ENCODE data around the gene OR2M5.

The OR2M5 gene

GRCh38 chr1:248158758-248159157 is 13.8 kb downstream of the OR2M5 start:
- Histone ChIP-seq H3K27me3 (ENCODE audit: control insufficient read depth, insufficient read depth, low read length) (no peaks in the 10 kb centered on the region), H3K9me3 (ENCODE audit: control insufficient read depth, insufficient read depth, low read length) (peaks cover 74% of the 10 kb centered on the region), H3K4me3 (ENCODE audit: low read depth, low read length) (no peak overlapping the region), H3K36me3 (ENCODE audit: control insufficient read depth, insufficient read depth, low read length) (no peaks in the 10 kb centered on the region), H3K9ac (ENCODE audit: low read depth, low read length) (no peak overlapping the region), H3K4me1 (ENCODE audit: control insufficient read depth, insufficient read depth, low read length) (no peaks in the 10 kb centered on the region), H3K27ac (ENCODE audit: low read depth, low read length) (no peak overlapping the region)

- H3K27me3 ChIP-seq (ENCODE audit: control insufficient read depth, insufficient read depth, low read length) = no peaks in the 10 kb centered on the region
- H3K36me3 ChIP-seq (ENCODE audit: control insufficient read depth, insufficient read depth, low read length) = no peaks in the 10 kb centered on the region
- peaks cover 55% of the 10 kb centered on the region for H3K9me3 ChIP-seq (ENCODE audit: control insufficient read depth, insufficient read depth, low read length)
- no peak overlapping the region for H3K9ac ChIP-seq (ENCODE audit: low read depth, low read length)
- no peak overlapping the region for H3K27ac ChIP-seq (ENCODE audit: low read depth, low read length)
- H3K4me1 ChIP-seq (ENCODE audit: control insufficient read depth, insufficient read depth, low read length) = no peaks in the 10 kb centered on the region
- H3K4me3 ChIP-seq (ENCODE audit: low read depth, low read length) = no peak overlapping the region
Observed at GRCh38 chr1:248164031-248164430, 19.1 kb downstream of the OR2M5 start.

GRCh38 chr1:248165186-248165585 is 20.2 kb downstream of the OR2M5 start:
- no peak overlapping the region for H3K27ac ChIP-seq (ENCODE audit: low read depth, low read length)
- no peak overlapping the region for H3K4me3 ChIP-seq (ENCODE audit: low read depth, low read length)
- no peaks in the 10 kb centered on the region for H3K27me3 ChIP-seq (ENCODE audit: control insufficient read depth, insufficient read depth, low read length)
- H3K4me1 ChIP-seq (ENCODE audit: control insufficient read depth, insufficient read depth, low read length) = no peaks in the 10 kb centered on the region
- no peaks in the 10 kb centered on the region for H3K36me3 ChIP-seq (ENCODE audit: control insufficient read depth, insufficient read depth, low read length)
- H3K9ac ChIP-seq (ENCODE audit: low read depth, low read length) = no peak overlapping the region
- peaks cover 44% of the 10 kb centered on the region for H3K9me3 ChIP-seq (ENCODE audit: control insufficient read depth, insufficient read depth, low read length)

- H3K4me1 ChIP-seq (ENCODE audit: control insufficient read depth, insufficient read depth, low read length) = no peaks in the 10 kb centered on the region
- no peak within 1 kb of the TSS for H3K27ac ChIP-seq (ENCODE audit: low read depth, low read length)
- no peaks in the 10 kb centered on the region for H3K27me3 ChIP-seq (ENCODE audit: control insufficient read depth, insufficient read depth, low read length)
- peaks cover 65% of the 10 kb centered on the region for H3K9me3 ChIP-seq (ENCODE audit: control insufficient read depth, insufficient read depth, low read length)
- no peak within 1 kb of the TSS for H3K9ac ChIP-seq (ENCODE audit: low read depth, low read length)
- H3K36me3 ChIP-seq (ENCODE audit: control insufficient read depth, insufficient read depth, low read length) = no peaks in the 10 kb centered on the region
- no peak within 1 kb of the TSS; the same call in 1 of the 2 replicates for H3K4me3 ChIP-seq (ENCODE audit: low read depth, low read length)
Observed at GRCh38 chr1:248174521-248174920, 29.6 kb downstream of the OR2M5 start, which contains the start of gene OR2M2. TSS of gene OR2M2 (plus strand) at chr1:248174821. CDS start at chr1:248179986, 5,165 bp downstream.

GRCh38 chr1:248183996-248184395 is 39.0 kb downstream of the OR2M5 start:
- Histone ChIP-seq H3K4me1 (ENCODE audit: control insufficient read depth, insufficient read depth, low read length) (no peaks in the 10 kb centered on the region), H3K9ac (ENCODE audit: low read depth, low read length) (no peak overlapping the region), H3K36me3 (ENCODE audit: control insufficient read depth, insufficient read depth, low read length) (no peaks in the 10 kb centered on the region), H3K27me3 (ENCODE audit: control insufficient read depth, insufficient read depth, low read length) (no peaks in the 10 kb centered on the region), H3K4me3 (ENCODE audit: low read depth, low read length) (no peak overlapping the region), H3K27ac (ENCODE audit: low read depth, low read length) (no peak overlapping the region), H3K9me3 (ENCODE audit: control insufficient read depth, insufficient read depth, low read length) (peaks cover 87% of the 10 kb centered on the region)

GRCh38 chr1:248187363-248187762 is 42.4 kb downstream of the OR2M5 start:
- H3K9ac ChIP-seq (ENCODE audit: low read depth, low read length) = no peak overlapping the region
- no peak overlapping the region for H3K27ac ChIP-seq (ENCODE audit: low read depth, low read length)
- no peaks in the 10 kb centered on the region for H3K4me1 ChIP-seq (ENCODE audit: control insufficient read depth, insufficient read depth, low read length)
- no peak overlapping the region for H3K4me3 ChIP-seq (ENCODE audit: low read depth, low read length)
- H3K27me3 ChIP-seq (ENCODE audit: control insufficient read depth, insufficient read depth, low read length) = no peaks in the 10 kb centered on the region
- no peaks in the 10 kb centered on the region for H3K36me3 ChIP-seq (ENCODE audit: control insufficient read depth, insufficient read depth, low read length)
- peaks cover 84% of the 10 kb centered on the region for H3K9me3 ChIP-seq (ENCODE audit: control insufficient read depth, insufficient read depth, low read length)

- no peaks in the 10 kb centered on the region for H3K36me3 ChIP-seq (ENCODE audit: control insufficient read depth, insufficient read depth, low read length)
- H3K4me3 ChIP-seq (ENCODE audit: low read depth, low read length) = no peak overlapping the region
- H3K4me1 ChIP-seq (ENCODE audit: control insufficient read depth, insufficient read depth, low read length) = no peaks in the 10 kb centered on the region
- no peak overlapping the region for H3K9ac ChIP-seq (ENCODE audit: low read depth, low read length)
- no peak overlapping the region for H3K27ac ChIP-seq (ENCODE audit: low read depth, low read length)
- H3K27me3 ChIP-seq (ENCODE audit: control insufficient read depth, insufficient read depth, low read length) = no peaks in the 10 kb centered on the region
- peaks cover 84% of the 10 kb centered on the region for H3K9me3 ChIP-seq (ENCODE audit: control insufficient read depth, insufficient read depth, low read length)
Observed at GRCh38 chr1:248189026-248189425, 44.1 kb downstream of the OR2M5 start.

- peaks cover 85% of the 10 kb centered on the region for H3K9me3 ChIP-seq (ENCODE audit: control insufficient read depth, insufficient read depth, low read length)
- no peaks in the 10 kb centered on the region for H3K27me3 ChIP-seq (ENCODE audit: control insufficient read depth, insufficient read depth, low read length)
- no peak overlapping the region for H3K9ac ChIP-seq (ENCODE audit: low read depth, low read length)
- no peak overlapping the region for H3K4me3 ChIP-seq (ENCODE audit: low read depth, low read length)
- no peaks in the 10 kb centered on the region for H3K36me3 ChIP-seq (ENCODE audit: control insufficient read depth, insufficient read depth, low read length)
- H3K4me1 ChIP-seq (ENCODE audit: control insufficient read depth, insufficient read depth, low read length) = no peaks in the 10 kb centered on the region
- no peak overlapping the region for H3K27ac ChIP-seq (ENCODE audit: low read depth, low read length)
Observed at GRCh38 chr1:248194117-248194516, 49.2 kb downstream of the OR2M5 start.
